Astrocyte (in vitro differentiated cells and primary cell): ENCODE measurements around the gene FAM81A. TPM values are rescaled to one million over a fixed set of nuclear protein-coding genes. Genes with fewer than 3 reads are reported as not detected.
"Not testable (repeated sequence)": the region's sequence is repeated elsewhere in the genome, so short reads cannot be mapped to it uniquely, and the experiment has no call there.

ENCODE experiments used
- DNase-seq: peaks from one replicate; pipeline ENCODE4 v3.0.0-alpha.2; 2010; ENCODE audit warnings: low read depth
- FAIRE-seq: peaks from 2 replicates; lab custom pipeline; 2011; peaks lifted over from hg19 to GRCh38; lab: Jason Lieb, UNC
- H2AFZ ChIP-seq: 2 replicates; pipeline ENCODE4 v1.6.0; 2012; ENCODE audit warnings: low read depth, low read length, inconsistent platforms
- H3K27ac ChIP-seq: 2 replicates; pipeline ENCODE4 v1.5.1; 2011; ENCODE audit warnings: low read depth, low read length, inconsistent platforms
- H3K27me3 ChIP-seq: 2 replicates; pipeline ENCODE4 v1.6.0; 2011; ENCODE audit warnings: low read length, inconsistent platforms; ENCODE audit not compliant: insufficient read depth
- H3K36me3 ChIP-seq: 2 replicates; pipeline ENCODE4 v1.5.1; 2011; ENCODE audit warnings: low read length, inconsistent platforms; ENCODE audit not compliant: insufficient read depth
- H3K4me1 ChIP-seq: 2 replicates; pipeline ENCODE4 v1.5.1; 2011; ENCODE audit warnings: low read length, inconsistent platforms; ENCODE audit not compliant: insufficient read depth
- H3K4me2 ChIP-seq: 2 replicates; pipeline ENCODE4 v1.6.0; 2012; ENCODE audit warnings: low read length, inconsistent platforms
- H3K4me3 ChIP-seq: 2 replicates; pipeline ENCODE4 v1.5.1; 2011; ENCODE audit warnings: low read depth, mild to moderate bottlenecking, low read length, inconsistent platforms; ENCODE audit not compliant: insufficient read depth
- H3K79me2 ChIP-seq: 2 replicates; pipeline ENCODE4 v1.6.0; 2012; ENCODE audit warnings: mild to moderate bottlenecking, low read length, inconsistent platforms; ENCODE audit not compliant: insufficient read depth
- H3K9ac ChIP-seq: 2 replicates; pipeline ENCODE4 v1.6.0; 2012; ENCODE audit warnings: mild to moderate bottlenecking, low read length, inconsistent platforms
- H3K9me3 ChIP-seq: 2 replicates; pipeline ENCODE4 v1.5.1; 2012; ENCODE audit warnings: low read depth, mild to moderate bottlenecking, low read length, inconsistent platforms; ENCODE audit not compliant: insufficient read depth
- H4K20me1 ChIP-seq: 2 replicates; pipeline ENCODE4 v1.6.0; 2012; ENCODE audit warnings: low read length, inconsistent platforms; ENCODE audit not compliant: insufficient read depth
- H3K27ac Mint-ChIP-seq: one replicate; pipeline ENCODE4 v1.8.0; 2021; ENCODE audit warnings: mild to moderate bottlenecking, mixed read lengths; ENCODE audit not compliant: unreplicated experiment
- H3K27me3 Mint-ChIP-seq: one replicate; pipeline ENCODE4 v1.8.0; 2021; ENCODE audit warnings: low read depth, mixed read lengths; ENCODE audit not compliant: unreplicated experiment
- H3K36me3 Mint-ChIP-seq: one replicate; pipeline ENCODE4 v1.8.0; 2021; ENCODE audit warnings: low read depth, mixed read lengths; ENCODE audit not compliant: unreplicated experiment
- H3K4me1 Mint-ChIP-seq: one replicate; pipeline ENCODE4 v1.8.0; 2021; ENCODE audit warnings: low read depth, mixed read lengths; ENCODE audit not compliant: unreplicated experiment
- H3K4me3 Mint-ChIP-seq: one replicate; pipeline ENCODE4 v1.8.0; 2021; ENCODE audit warnings: mild to moderate bottlenecking, moderate library complexity, mixed read lengths; ENCODE audit not compliant: unreplicated experiment
- H3K9me3 Mint-ChIP-seq: one replicate; pipeline ENCODE4 v1.8.0; 2021; ENCODE audit warnings: mild to moderate bottlenecking, mixed read lengths; ENCODE audit not compliant: unreplicated experiment
- CTCF ChIP-seq: IDR thresholded peaks from 2 replicates; pipeline ENCODE4 v1.5.1; 2011; ENCODE audit warnings: low read depth, mild to moderate bottlenecking, inconsistent platforms, low read length, moderate library complexity; ENCODE audit not compliant: insufficient read depth
- EZH2 ChIP-seq: IDR thresholded peaks from 2 replicates; pipeline ENCODE4 v1.6.1; 2012; ENCODE audit warnings: mild to moderate bottlenecking, low read length, inconsistent platforms; ENCODE audit not compliant: insufficient read depth
- total RNA-seq: library from RNA; stranded (reverse); gene quantifications from 2 replicates; pipeline ENCODE4 v1.2.1, GENCODE V29; 2021

Gene FAM81A
- total RNA-seq, 1 donor from 2014 or later, result 0.73 TPM

GRCh38 chr15:59524331-59524731 lies 86.3 kb downstream of the FAM81A start:
- Histone ChIP-seq H3K27me3 (no peaks in the 10 kb centered on the region), H3K9me3 (no peaks in the 10 kb centered on the region), H3K9ac (no peak overlapping the region), H3K36me3 (no peaks in the 10 kb centered on the region), H3K27ac (no peak overlapping the region), H4K20me1 (no peaks in the 10 kb centered on the region), H3K4me1 (no peaks in the 10 kb centered on the region), H3K4me3 (no peak overlapping the region), H2AFZ (peak overlapping the region; percentile 26), H3K4me2 (no peak overlapping the region), H3K79me2 (no peaks in the 10 kb centered on the region)
- Mint-ChIP-seq H3K9me3 (no peaks in the 10 kb centered on the region), H3K4me3 (no peak overlapping the region), H3K27ac (no peak overlapping the region), H3K27me3 (no peaks in the 10 kb centered on the region), H3K36me3 (peaks cover 2% of the 10 kb centered on the region), H3K4me1 (no peaks in the 10 kb centered on the region)
- TF ChIP-seq CTCF (no peak), EZH2 (no peak)
- no peak for DNase-seq
- no peak for FAIRE-seq

GRCh38 chr15:59526466-59526865 lies 88.5 kb downstream of the FAM81A start:
- H3K27me3 Mint-ChIP-seq, H3K4me1 Mint-ChIP-seq, DNase-seq, H2AFZ ChIP-seq, H3K9ac ChIP-seq, H3K4me3 Mint-ChIP-seq, H3K9me3 ChIP-seq, H3K4me2 ChIP-seq, H3K79me2 ChIP-seq, H3K27ac Mint-ChIP-seq, H3K36me3 ChIP-seq, FAIRE-seq, H3K27me3 ChIP-seq, H3K4me3 ChIP-seq, H3K27ac ChIP-seq, H3K9me3 Mint-ChIP-seq, H3K36me3 Mint-ChIP-seq, H3K4me1 ChIP-seq, H4K20me1 ChIP-seq: not testable (repeated sequence)

- H3K4me2 ChIP-seq, result no peak overlapping the region
- peaks cover 5% of the 10 kb centered on the region for H3K27me3 Mint-ChIP-seq
- no peaks in the 10 kb centered on the region for H3K4me1 Mint-ChIP-seq
- no peaks in the 10 kb centered on the region for H4K20me1 ChIP-seq
- no peaks in the 10 kb centered on the region for H3K4me1 ChIP-seq
- peaks cover 5% of the 10 kb centered on the region for H3K27me3 ChIP-seq
- peaks cover 2% of the 10 kb centered on the region for H3K36me3 Mint-ChIP-seq
- H2AFZ ChIP-seq, result no peak overlapping the region
- no peak overlapping the region for H3K9ac ChIP-seq
- H3K79me2 ChIP-seq, result no peaks in the 10 kb centered on the region
- H3K9me3 ChIP-seq, result no peaks in the 10 kb centered on the region
- H3K9me3 Mint-ChIP-seq, result no peaks in the 10 kb centered on the region
- H3K36me3 ChIP-seq, result no peaks in the 10 kb centered on the region
- FAIRE-seq (no peak), DNase-seq (no peak)
- no peak overlapping the region for H3K27ac Mint-ChIP-seq
- H3K4me3 Mint-ChIP-seq, result no peak overlapping the region
- H3K4me3 ChIP-seq, result no peak overlapping the region
- TF ChIP-seq EZH2 (no peak), CTCF (no peak)
- no peak overlapping the region for H3K27ac ChIP-seq
Measured at GRCh38 chr15:59528429-59528828, 90.4 kb downstream of the FAM81A start.
